ENCODE data around the gene ZBP1.

Gene ZBP1

GRCh38 chr20:57570920-57571319, 49.3 kb downstream of the ZBP1 start:
- H3K4me2 ChIP-seq: no peak overlapping the region
- H3K27me3 ChIP-seq (ENCODE audit: insufficient read depth, low read depth): peaks cover 94% of the 10 kb centered on the region
- no peak overlapping the region for H3K27ac ChIP-seq
- TF ChIP-seq, protein P1, sequence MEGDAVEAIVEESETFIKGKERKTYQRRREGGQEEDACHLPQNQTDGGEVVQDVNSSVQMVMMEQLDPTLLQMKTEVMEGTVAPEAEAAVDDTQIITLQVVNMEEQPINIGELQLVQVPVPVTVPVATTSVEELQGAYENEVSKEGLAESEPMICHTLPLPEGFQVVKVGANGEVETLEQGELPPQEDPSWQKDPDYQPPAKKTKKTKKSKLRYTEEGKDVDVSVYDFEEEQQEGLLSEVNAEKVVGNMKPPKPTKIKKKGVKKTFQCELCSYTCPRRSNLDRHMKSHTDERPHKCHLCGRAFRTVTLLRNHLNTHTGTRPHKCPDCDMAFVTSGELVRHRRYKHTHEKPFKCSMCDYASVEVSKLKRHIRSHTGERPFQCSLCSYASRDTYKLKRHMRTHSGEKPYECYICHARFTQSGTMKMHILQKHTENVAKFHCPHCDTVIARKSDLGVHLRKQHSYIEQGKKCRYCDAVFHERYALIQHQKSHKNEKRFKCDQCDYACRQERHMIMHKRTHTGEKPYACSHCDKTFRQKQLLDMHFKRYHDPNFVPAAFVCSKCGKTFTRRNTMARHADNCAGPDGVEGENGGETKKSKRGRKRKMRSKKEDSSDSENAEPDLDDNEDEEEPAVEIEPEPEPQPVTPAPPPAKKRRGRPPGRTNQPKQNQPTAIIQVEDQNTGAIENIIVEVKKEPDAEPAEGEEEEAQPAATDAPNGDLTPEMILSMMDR (conservative IDR thresholded peaks at IDR 0.05; ENCODE audit: low read depth, low read length): no peak
- no peaks in the 10 kb centered on the region for H3K4me1 ChIP-seq (ENCODE audit: low read depth, poor library complexity, severe bottlenecking)
- H3K79me2 ChIP-seq (ENCODE audit: insufficient read depth, low read depth): no peaks in the 10 kb centered on the region
- no peaks in the 10 kb centered on the region for H4K20me1 ChIP-seq (ENCODE audit: insufficient read depth)
- no peaks in the 10 kb centered on the region for H3K36me3 ChIP-seq (ENCODE audit: insufficient read depth)
- no peak overlapping the region for H3K4me3 ChIP-seq (IDR thresholded peaks at IDR 0.05; ENCODE audit: insufficient read depth, low read depth, low read length)
- H2AFZ ChIP-seq (ENCODE audit: low read depth): no peak overlapping the region
- H3K9ac ChIP-seq: no peak overlapping the region

- Histone ChIP-seq H2AFZ (ENCODE audit: low read depth) (no peak overlapping the region), H3K4me1 (ENCODE audit: low read depth, poor library complexity, severe bottlenecking) (no peaks in the 10 kb centered on the region), H3K4me2 (no peak overlapping the region), H4K20me1 (ENCODE audit: insufficient read depth) (no peaks in the 10 kb centered on the region), H3K9ac (no peak overlapping the region), H3K27ac (no peak overlapping the region), H3K79me2 (ENCODE audit: insufficient read depth, low read depth) (no peaks in the 10 kb centered on the region), H3K36me3 (ENCODE audit: insufficient read depth) (no peaks in the 10 kb centered on the region), H3K27me3 (ENCODE audit: insufficient read depth, low read depth) (peaks cover 91% of the 10 kb centered on the region), H3K4me3 (IDR thresholded peaks at IDR 0.05; ENCODE audit: insufficient read depth, low read depth, low read length) (no peak overlapping the region)
- TF ChIP-seq, protein P1 (conservative IDR thresholded peaks at IDR 0.05; ENCODE audit: low read depth, low read length): no peak
Observed at GRCh38 chr20:57570145-57570850, 49.9 kb downstream of the ZBP1 start.

DNA sequence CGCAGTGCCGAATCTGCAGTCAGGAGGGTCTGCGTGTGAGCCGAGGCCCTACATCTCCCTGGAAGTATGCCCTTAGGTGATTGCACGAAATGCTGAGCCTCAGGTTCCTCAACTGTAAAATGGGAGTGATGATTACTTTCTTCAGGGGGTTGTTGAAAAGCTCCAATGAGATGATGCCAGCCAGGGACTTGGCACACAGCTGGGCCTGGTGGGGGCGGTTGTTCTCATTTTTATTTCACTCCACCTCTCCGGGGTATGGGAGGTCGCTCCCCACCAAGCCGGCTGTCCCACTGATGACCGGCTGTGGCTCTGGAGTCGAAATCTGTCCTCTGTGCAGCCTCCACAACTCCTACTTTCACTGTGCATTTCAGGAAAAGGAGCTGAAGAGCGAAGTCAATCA, 51.3 kb downstream of the ZBP1 start:
- no peaks in the 10 kb centered on the region for H3K79me2 ChIP-seq (ENCODE audit: insufficient read depth, low read depth)
- H3K27ac ChIP-seq: no peak overlapping the region
- TF ChIP-seq, protein P1 (conservative IDR thresholded peaks at IDR 0.05; ENCODE audit: low read depth, low read length): no peak
- H4K20me1 ChIP-seq (ENCODE audit: insufficient read depth): no peaks in the 10 kb centered on the region
- H3K36me3 ChIP-seq (ENCODE audit: insufficient read depth): no peaks in the 10 kb centered on the region
- no peak overlapping the region for H3K4me2 ChIP-seq
- H3K4me3 ChIP-seq (IDR thresholded peaks at IDR 0.05; ENCODE audit: insufficient read depth, low read depth, low read length): no peak overlapping the region
- H2AFZ ChIP-seq (ENCODE audit: low read depth): no peak overlapping the region
- no peaks in the 10 kb centered on the region for H3K4me1 ChIP-seq (ENCODE audit: low read depth, poor library complexity, severe bottlenecking)
- H3K9ac ChIP-seq: no peak overlapping the region
- peaks cover 91% of the 10 kb centered on the region for H3K27me3 ChIP-seq (ENCODE audit: insufficient read depth, low read depth)

GRCh38 chr20:57568088-57568896, 51.9 kb downstream of the ZBP1 start:
- Histone ChIP-seq H3K9ac (no peak overlapping the region), H3K36me3 (ENCODE audit: insufficient read depth) (no peaks in the 10 kb centered on the region), H3K79me2 (ENCODE audit: insufficient read depth, low read depth) (no peaks in the 10 kb centered on the region), H3K4me2 (no peak overlapping the region), H3K27ac (no peak overlapping the region), H3K27me3 (ENCODE audit: insufficient read depth, low read depth) (peaks cover 91% of the 10 kb centered on the region), H2AFZ (ENCODE audit: low read depth) (no peak overlapping the region), H3K4me3 (IDR thresholded peaks at IDR 0.05; ENCODE audit: insufficient read depth, low read depth, low read length) (no peak overlapping the region), H3K4me1 (ENCODE audit: low read depth, poor library complexity, severe bottlenecking) (no peaks in the 10 kb centered on the region), H4K20me1 (ENCODE audit: insufficient read depth) (no peaks in the 10 kb centered on the region)
- TF ChIP-seq, protein P1 (conservative IDR thresholded peaks at IDR 0.05; ENCODE audit: low read depth, low read length): no peak
